ENCODE data around the gene ARHGEF28.

ARHGEF28 gene

GRCh38 chr5:73823508-73823925 lies 197.5 kb downstream of the ARHGEF28 start:
- H3K4me3 ChIP-seq (ENCODE audit: low read length), result no peak overlapping the region
- no peaks in the 10 kb centered on the region for H3K36me3 ChIP-seq (ENCODE audit: control insufficient read depth, insufficient read depth, low read length)
- H3K9me3 ChIP-seq (ENCODE audit: control insufficient read depth, low read length), result no peaks in the 10 kb centered on the region
- peaks cover 42% of the 10 kb centered on the region for H3K4me1 ChIP-seq (ENCODE audit: control insufficient read depth, insufficient read depth, low read length)
- H3K27me3 ChIP-seq (ENCODE audit: control insufficient read depth, insufficient read depth, low read length), result no peaks in the 10 kb centered on the region
- H3K9ac ChIP-seq (ENCODE audit: low read length), result no peak overlapping the region

DNA sequence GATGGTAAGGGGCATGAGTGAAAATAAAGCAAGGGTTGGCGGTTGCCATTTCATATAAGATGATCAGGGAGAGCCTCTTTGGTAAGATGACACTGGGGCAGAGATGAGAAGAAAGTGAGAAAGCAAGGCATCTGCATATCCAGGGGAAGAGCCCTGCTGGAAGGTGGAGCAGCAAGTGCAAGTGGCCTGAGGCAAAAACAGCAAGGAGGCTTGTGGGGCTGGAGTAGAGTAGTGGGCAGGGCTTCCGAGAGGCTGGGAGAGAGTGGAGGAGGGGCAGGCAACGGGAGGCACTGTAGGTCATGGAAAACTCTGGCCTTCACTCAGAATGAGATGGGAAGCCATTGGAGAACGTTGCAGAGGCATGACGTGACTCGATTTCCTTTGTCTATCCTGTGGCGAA lies 199.2 kb downstream of the ARHGEF28 start:
- H3K4me1 ChIP-seq (ENCODE audit: control insufficient read depth, insufficient read depth, low read length), result peaks cover 36% of the 10 kb centered on the region
- no peaks in the 10 kb centered on the region for H3K27me3 ChIP-seq (ENCODE audit: control insufficient read depth, insufficient read depth, low read length)
- H3K4me3 ChIP-seq (ENCODE audit: low read length), result no peak overlapping the region
- no peaks in the 10 kb centered on the region for H3K9me3 ChIP-seq (ENCODE audit: control insufficient read depth, low read length)
- H3K9ac ChIP-seq (ENCODE audit: low read length), result no peak overlapping the region
- H3K36me3 ChIP-seq (ENCODE audit: control insufficient read depth, insufficient read depth, low read length), result no peaks in the 10 kb centered on the region

DNA sequence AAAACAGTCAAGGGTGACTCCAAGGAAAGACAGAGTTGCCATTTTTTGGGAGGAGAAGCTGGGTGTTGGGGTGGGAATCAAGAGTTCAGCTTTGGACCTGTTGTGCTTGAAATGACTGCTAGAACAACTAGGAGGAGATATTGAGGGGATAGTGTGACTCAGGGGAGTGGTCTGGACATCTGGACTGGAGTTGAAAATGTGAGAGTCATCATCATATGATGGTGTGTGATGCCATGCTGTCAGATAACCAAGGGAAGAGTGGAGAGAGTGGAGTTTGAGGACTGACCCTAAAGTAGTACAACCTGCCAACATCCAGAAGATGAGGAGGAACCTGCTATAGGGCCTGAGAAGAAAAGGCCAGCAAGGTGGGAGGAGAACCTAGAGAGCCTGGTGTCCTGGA lies 199.7 kb downstream of the ARHGEF28 start:
- peaks cover 30% of the 10 kb centered on the region for H3K4me1 ChIP-seq (ENCODE audit: control insufficient read depth, insufficient read depth, low read length)
- no peaks in the 10 kb centered on the region for H3K9me3 ChIP-seq (ENCODE audit: control insufficient read depth, low read length)
- H3K27me3 ChIP-seq (ENCODE audit: control insufficient read depth, insufficient read depth, low read length), result no peaks in the 10 kb centered on the region
- no peak overlapping the region for H3K4me3 ChIP-seq (ENCODE audit: low read length)
- no peaks in the 10 kb centered on the region for H3K36me3 ChIP-seq (ENCODE audit: control insufficient read depth, insufficient read depth, low read length)
- no peak overlapping the region for H3K9ac ChIP-seq (ENCODE audit: low read length)

- H3K9me3 ChIP-seq (ENCODE audit: control insufficient read depth, low read length), result no peaks in the 10 kb centered on the region
- no peaks in the 10 kb centered on the region for H3K36me3 ChIP-seq (ENCODE audit: control insufficient read depth, insufficient read depth, low read length)
- H3K9ac ChIP-seq (ENCODE audit: low read length), result no peak overlapping the region
- no peaks in the 10 kb centered on the region for H3K27me3 ChIP-seq (ENCODE audit: control insufficient read depth, insufficient read depth, low read length)
- peaks cover 28% of the 10 kb centered on the region for H3K4me1 ChIP-seq (ENCODE audit: control insufficient read depth, insufficient read depth, low read length)
- H3K4me3 ChIP-seq (ENCODE audit: low read length), result no peak overlapping the region
Measured at GRCh38 chr5:73826301-73827105, 200.5 kb downstream of the ARHGEF28 start.

DNA sequence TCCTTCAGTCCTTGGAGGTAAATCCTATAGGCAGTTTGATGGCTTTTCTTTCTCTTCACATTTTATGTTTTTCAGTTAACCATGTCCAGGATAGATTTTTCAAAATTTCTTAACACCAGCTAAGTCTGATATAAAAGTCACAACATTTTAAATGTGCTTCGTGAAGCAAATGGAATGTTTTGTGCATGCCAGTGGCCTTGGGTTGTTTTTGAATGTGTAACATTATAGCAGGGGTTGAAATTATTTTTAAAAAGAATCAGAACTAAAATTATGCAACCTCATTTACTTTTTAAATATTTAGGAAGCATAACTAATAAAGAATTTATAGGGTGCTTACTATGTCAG lies 201.1 kb downstream of the ARHGEF28 start:
- H3K4me3 ChIP-seq (ENCODE audit: low read length), result no peak overlapping the region
- H3K4me1 ChIP-seq (ENCODE audit: control insufficient read depth, insufficient read depth, low read length), result peaks cover 26% of the 10 kb centered on the region
- no peaks in the 10 kb centered on the region for H3K27me3 ChIP-seq (ENCODE audit: control insufficient read depth, insufficient read depth, low read length)
- H3K36me3 ChIP-seq (ENCODE audit: control insufficient read depth, insufficient read depth, low read length), result no peaks in the 10 kb centered on the region
- H3K9ac ChIP-seq (ENCODE audit: low read length), result no peak overlapping the region
- no peaks in the 10 kb centered on the region for H3K9me3 ChIP-seq (ENCODE audit: control insufficient read depth, low read length)

- Histone ChIP-seq H3K9ac (ENCODE audit: low read length) (no peak overlapping the region), H3K4me1 (ENCODE audit: control insufficient read depth, insufficient read depth, low read length) (peaks cover 15% of the 10 kb centered on the region), H3K4me3 (ENCODE audit: low read length) (no peak overlapping the region), H3K36me3 (ENCODE audit: control insufficient read depth, insufficient read depth, low read length) (no peaks in the 10 kb centered on the region), H3K9me3 (ENCODE audit: control insufficient read depth, low read length) (no peaks in the 10 kb centered on the region), H3K27me3 (ENCODE audit: control insufficient read depth, insufficient read depth, low read length) (no peaks in the 10 kb centered on the region)
Measured at GRCh38 chr5:73828465-73828864, 202.5 kb downstream of the ARHGEF28 start.

DNA sequence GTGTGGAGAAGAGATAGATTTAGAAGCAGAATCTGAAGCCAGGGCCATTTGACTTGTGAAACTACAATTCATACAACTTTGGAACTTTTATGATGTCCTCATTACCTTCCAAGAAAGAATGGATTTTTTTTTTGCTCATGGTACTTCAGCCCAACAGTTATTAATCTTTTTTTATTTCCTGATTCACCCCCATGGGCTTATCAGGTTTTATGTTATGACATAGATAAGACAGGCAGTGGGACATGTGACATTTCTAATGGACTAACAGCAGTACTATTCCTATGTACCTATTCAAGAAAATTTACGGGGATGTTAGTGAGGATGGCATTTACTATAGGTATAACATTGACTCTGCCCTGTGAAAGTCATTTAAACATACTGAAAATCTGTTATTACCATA lies 204.7 kb downstream of the ARHGEF28 start:
- Histone ChIP-seq H3K27me3 (ENCODE audit: control insufficient read depth, insufficient read depth, low read length) (no peaks in the 10 kb centered on the region), H3K36me3 (ENCODE audit: control insufficient read depth, insufficient read depth, low read length) (no peaks in the 10 kb centered on the region), H3K9ac (ENCODE audit: low read length) (no peak overlapping the region), H3K4me3 (ENCODE audit: low read length) (no peak overlapping the region), H3K4me1 (ENCODE audit: control insufficient read depth, insufficient read depth, low read length) (peaks cover 7% of the 10 kb centered on the region), H3K9me3 (ENCODE audit: control insufficient read depth, low read length) (no peaks in the 10 kb centered on the region)

GRCh38 chr5:73831066-73831465 lies 205.1 kb downstream of the ARHGEF28 start:
- no peaks in the 10 kb centered on the region for H3K27me3 ChIP-seq (ENCODE audit: control insufficient read depth, insufficient read depth, low read length)
- H3K9ac ChIP-seq (ENCODE audit: low read length), result no peak overlapping the region
- H3K36me3 ChIP-seq (ENCODE audit: control insufficient read depth, insufficient read depth, low read length), result no peaks in the 10 kb centered on the region

DNA sequence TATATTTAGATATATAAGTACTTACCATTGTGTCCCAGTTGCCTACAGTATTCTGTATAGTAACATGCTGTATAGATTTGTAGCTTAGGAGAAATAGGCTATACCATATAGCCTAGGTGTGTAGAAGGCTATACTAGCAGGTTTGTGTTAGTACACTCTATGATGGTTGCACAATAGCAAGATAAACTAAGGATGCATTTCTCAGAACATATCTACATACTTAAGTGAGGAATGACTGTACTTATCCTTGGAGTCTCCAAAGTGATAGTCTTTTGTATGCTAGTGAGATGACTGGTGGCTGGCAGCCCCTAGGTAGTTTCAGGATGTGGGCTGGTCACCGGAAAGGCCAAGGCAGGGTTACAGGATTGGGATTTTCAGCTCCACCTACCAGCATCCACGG lies 208.7 kb downstream of the ARHGEF28 start:
- H3K27me3 ChIP-seq (ENCODE audit: control insufficient read depth, insufficient read depth, low read length), result no peaks in the 10 kb centered on the region
- no peaks in the 10 kb centered on the region for H3K36me3 ChIP-seq (ENCODE audit: control insufficient read depth, insufficient read depth, low read length)
- H3K9me3 ChIP-seq (ENCODE audit: control insufficient read depth, low read length), result no peaks in the 10 kb centered on the region

More at GRCh38 chr5:73831066-73831465, 205.1 kb downstream of the ARHGEF28 start:
- no peaks in the 10 kb centered on the region for H3K9me3 ChIP-seq (ENCODE audit: control insufficient read depth, low read length)
- H3K4me3 ChIP-seq (ENCODE audit: low read length), result no peak overlapping the region
- peaks cover 6% of the 10 kb centered on the region for H3K4me1 ChIP-seq (ENCODE audit: control insufficient read depth, insufficient read depth, low read length)

GRCh38 chr5:73835726-73836125 lies 209.7 kb downstream of the ARHGEF28 start:
- Histone ChIP-seq H3K4me3 (ENCODE audit: low read length) (no peak overlapping the region), H3K27me3 (ENCODE audit: control insufficient read depth, insufficient read depth, low read length) (no peaks in the 10 kb centered on the region), H3K36me3 (ENCODE audit: control insufficient read depth, insufficient read depth, low read length) (no peaks in the 10 kb centered on the region)

More for the DNA sequence above, 208.7 kb downstream of the ARHGEF28 start:
- Histone ChIP-seq H3K9ac (ENCODE audit: low read length) (no peak overlapping the region), H3K4me3 (ENCODE audit: low read length) (no peak overlapping the region), H3K4me1 (ENCODE audit: control insufficient read depth, insufficient read depth, low read length) (no peaks in the 10 kb centered on the region)

DNA sequence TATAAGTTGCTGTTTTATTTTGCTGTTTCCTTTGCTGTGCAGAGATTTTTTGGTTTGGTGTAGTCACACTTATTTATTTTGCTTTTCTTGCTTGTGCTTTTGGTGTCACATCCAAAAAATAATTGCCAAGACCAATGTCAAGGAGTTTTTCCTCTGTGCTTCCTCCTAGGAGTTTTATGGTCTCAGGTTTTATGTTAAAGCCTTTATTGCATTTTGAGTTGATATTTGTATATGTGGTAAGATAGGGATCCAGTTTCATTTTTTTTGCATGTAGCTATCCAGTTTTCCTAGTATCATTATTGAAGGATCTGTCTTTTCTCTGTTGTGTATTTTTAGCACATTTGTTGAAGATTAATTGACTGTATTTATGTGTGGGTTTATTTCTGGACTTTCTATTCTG lies 210.6 kb downstream of the ARHGEF28 start:
- Histone ChIP-seq H3K27me3 (ENCODE audit: control insufficient read depth, insufficient read depth, low read length) (no peaks in the 10 kb centered on the region), H3K36me3 (ENCODE audit: control insufficient read depth, insufficient read depth, low read length) (no peaks in the 10 kb centered on the region), H3K4me1 (ENCODE audit: control insufficient read depth, insufficient read depth, low read length) (no peaks in the 10 kb centered on the region), H3K9ac (ENCODE audit: low read length) (no peak overlapping the region), H3K4me3 (ENCODE audit: low read length) (no peak overlapping the region), H3K9me3 (ENCODE audit: control insufficient read depth, low read length) (no peaks in the 10 kb centered on the region)

More at GRCh38 chr5:73835726-73836125, 209.7 kb downstream of the ARHGEF28 start:
- Histone ChIP-seq H3K4me1 (ENCODE audit: control insufficient read depth, insufficient read depth, low read length) (no peaks in the 10 kb centered on the region), H3K9me3 (ENCODE audit: control insufficient read depth, low read length) (no peaks in the 10 kb centered on the region), H3K9ac (ENCODE audit: low read length) (no peak overlapping the region)

DNA sequence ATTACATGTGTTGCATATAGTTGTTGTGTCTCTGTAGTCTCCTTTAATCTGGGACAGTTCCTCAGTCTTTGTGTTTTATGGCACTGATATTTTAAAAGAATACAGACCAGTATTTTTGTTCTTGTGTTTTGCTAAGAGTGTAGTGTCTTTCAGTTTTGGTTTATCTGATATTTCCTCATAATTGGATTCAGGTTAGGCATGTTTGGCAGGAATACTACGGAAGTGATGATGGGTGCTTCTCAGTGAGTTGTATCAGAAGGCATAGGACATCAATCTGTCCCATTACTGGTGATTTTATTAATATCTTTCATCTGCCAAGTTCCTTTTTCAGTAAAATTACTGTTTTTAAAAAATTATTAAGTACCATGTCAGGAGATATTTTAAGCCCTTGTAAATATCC lies 212.9 kb downstream of the ARHGEF28 start:
- H3K9ac ChIP-seq (ENCODE audit: low read length), result no peak overlapping the region
- no peaks in the 10 kb centered on the region for H3K9me3 ChIP-seq (ENCODE audit: control insufficient read depth, low read length)
- no peaks in the 10 kb centered on the region for H3K27me3 ChIP-seq (ENCODE audit: control insufficient read depth, insufficient read depth, low read length)
- no peaks in the 10 kb centered on the region for H3K36me3 ChIP-seq (ENCODE audit: control insufficient read depth, insufficient read depth, low read length)
- no peaks in the 10 kb centered on the region for H3K4me1 ChIP-seq (ENCODE audit: control insufficient read depth, insufficient read depth, low read length)
- no peak overlapping the region for H3K4me3 ChIP-seq (ENCODE audit: low read length)
